Astrocyte of the cerebellum (primary cell): Measurements from ENCODE around the gene PRKG1.

Experiments used
- DNase-seq: peaks from one replicate; pipeline ENCODE4 v3.0.0-alpha.2; 2011; ENCODE audit warnings: low read depth
- H3K4me3 ChIP-seq: 2 replicates; pipeline ENCODE4 v1.5.1; 2011; ENCODE audit warnings: mild to moderate bottlenecking, low read depth, low read length, moderate library complexity
- CTCF ChIP-seq: IDR thresholded peaks from 2 replicates; pipeline ENCODE4 v1.5.1; 2012; ENCODE audit warnings: low read length, low read depth, moderate library complexity, mild to moderate bottlenecking; ENCODE audit errors: missing control alignments
- in situ Hi-C: cut with HindIII; loops from 2 replicates; pipeline ENCODE4 v1.10.0; 2017; ENCODE audit warnings: low sequenced_read_pairs

Gene PRKG1

GRCh38 chr10:51772387-51772786 lies 698.1 kb downstream of the PRKG1 start:
- no peak overlapping the region for H3K4me3 ChIP-seq
- no peak for TF ChIP-seq CTCF
- no peak for DNase-seq
- in situ Hi-C loops, result no loop called here

DNA sequence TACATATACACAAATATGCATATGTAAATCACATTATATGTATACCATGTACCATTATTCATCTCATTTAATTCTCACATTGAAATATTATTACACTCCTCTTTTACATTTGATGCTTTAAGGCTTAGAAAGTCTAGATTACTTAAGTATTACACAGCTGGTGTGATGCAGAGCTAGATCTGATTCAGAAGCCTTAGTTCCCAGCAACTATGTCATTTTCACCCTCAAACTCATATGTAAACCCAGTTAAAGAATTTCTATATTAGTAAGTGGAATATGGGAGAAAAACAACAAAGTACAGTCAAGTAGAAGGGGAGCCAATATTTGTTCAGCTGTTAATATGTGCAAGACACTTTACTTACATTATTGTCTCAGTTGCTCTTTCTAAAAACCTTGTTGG lies 699.4 kb downstream of the PRKG1 start:
- DNase-seq, result no peak
- no peak for TF ChIP-seq CTCF
- no peak overlapping the region for H3K4me3 ChIP-seq
- in situ Hi-C loops, result no loop called here

GRCh38 chr10:51783941-51784340 lies 709.7 kb downstream of the PRKG1 start:
- in situ Hi-C loops, result no loop called here
- H3K4me3 ChIP-seq, result no peak overlapping the region
- no peak for TF ChIP-seq CTCF
- DNase-seq, result no peak

GRCh38 chr10:51786016-51786683 lies 711.9 kb downstream of the PRKG1 start:
- no peak for DNase-seq
- in situ Hi-C loops, result no loop called here
- H3K4me3 ChIP-seq, result no peak overlapping the region

DNA sequence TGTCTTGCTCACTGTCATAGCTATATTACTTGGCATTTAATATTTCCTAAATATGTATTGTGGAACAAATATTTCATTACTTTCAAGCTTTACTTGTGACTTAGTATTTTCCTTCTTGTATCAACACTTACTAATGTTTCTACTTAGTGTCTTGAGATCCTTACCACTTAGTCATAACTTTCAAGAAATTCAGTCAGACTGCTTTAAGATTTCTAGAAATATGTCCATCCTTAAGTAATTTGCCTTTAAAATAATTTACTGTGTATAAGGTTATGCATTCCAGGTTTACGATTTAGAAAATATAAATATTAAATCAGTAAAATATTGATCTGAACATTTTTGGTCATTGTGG lies 712.4 kb downstream of the PRKG1 start:
- H3K4me3 ChIP-seq, result no peak overlapping the region
- TF ChIP-seq CTCF, result no peak
- no peak for DNase-seq
- in situ Hi-C loops, result no loop called here

More at GRCh38 chr10:51786016-51786683, 711.9 kb downstream of the PRKG1 start:
- TF ChIP-seq CTCF, result no peak

- no peak for TF ChIP-seq CTCF
- H3K4me3 ChIP-seq, result no peak overlapping the region
- in situ Hi-C loops, result no loop called here
- no peak for DNase-seq
These were observed 714.0 kb downstream of the PRKG1 start for GRCh38 chr10:51788273-51788672.
